Measurements from ENCODE around the gene NRP2.

NRP2 gene

DNA sequence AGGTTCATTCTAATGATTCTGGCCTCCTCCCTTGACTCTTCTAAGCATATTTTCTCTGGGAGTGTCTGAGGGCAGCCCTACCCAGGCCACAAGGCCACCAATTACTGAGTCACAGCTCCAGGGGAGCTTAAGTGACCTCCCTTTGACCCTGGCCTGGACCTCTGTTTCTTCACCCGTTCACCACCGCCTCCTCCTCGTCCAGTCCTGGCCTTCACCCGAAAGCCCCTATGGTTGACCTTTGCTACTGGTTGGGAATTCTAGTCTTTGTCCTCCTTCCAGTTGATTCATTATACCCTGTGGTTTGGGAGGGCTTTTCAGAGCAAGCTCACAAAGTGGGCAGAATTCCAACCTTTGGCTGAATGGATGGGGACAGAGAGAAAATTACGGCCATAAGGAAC, 72.6 kb downstream of the NRP2 start:
- no peak overlapping the region for H3K4me3 ChIP-seq (ENCODE audit: low read depth, low read length)
- DNase-seq (ENCODE audit: low read depth, low spot score), result no peak
- ChIA-PET CTCF (interaction anchor here (1.4 to 2.1 kb wide), 2 partner anchors 9 to 171 kb away, joined by 5 read pairs; no protein-coding TSS in a partner anchor), POLR2A (interaction anchor here (0.9 to 2.3 kb wide), 3 partner anchors 10 to 73 kb away, joined by 3 to 9 read pairs (median 3); partner anchors contain the start of gene NRP2)
- TF ChIP-seq, protein P1, sequence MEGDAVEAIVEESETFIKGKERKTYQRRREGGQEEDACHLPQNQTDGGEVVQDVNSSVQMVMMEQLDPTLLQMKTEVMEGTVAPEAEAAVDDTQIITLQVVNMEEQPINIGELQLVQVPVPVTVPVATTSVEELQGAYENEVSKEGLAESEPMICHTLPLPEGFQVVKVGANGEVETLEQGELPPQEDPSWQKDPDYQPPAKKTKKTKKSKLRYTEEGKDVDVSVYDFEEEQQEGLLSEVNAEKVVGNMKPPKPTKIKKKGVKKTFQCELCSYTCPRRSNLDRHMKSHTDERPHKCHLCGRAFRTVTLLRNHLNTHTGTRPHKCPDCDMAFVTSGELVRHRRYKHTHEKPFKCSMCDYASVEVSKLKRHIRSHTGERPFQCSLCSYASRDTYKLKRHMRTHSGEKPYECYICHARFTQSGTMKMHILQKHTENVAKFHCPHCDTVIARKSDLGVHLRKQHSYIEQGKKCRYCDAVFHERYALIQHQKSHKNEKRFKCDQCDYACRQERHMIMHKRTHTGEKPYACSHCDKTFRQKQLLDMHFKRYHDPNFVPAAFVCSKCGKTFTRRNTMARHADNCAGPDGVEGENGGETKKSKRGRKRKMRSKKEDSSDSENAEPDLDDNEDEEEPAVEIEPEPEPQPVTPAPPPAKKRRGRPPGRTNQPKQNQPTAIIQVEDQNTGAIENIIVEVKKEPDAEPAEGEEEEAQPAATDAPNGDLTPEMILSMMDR (IDR thresholded peaks at IDR 0.05; ENCODE audit: insufficient read depth, low read length, missing control alignments), result no peak

DNA sequence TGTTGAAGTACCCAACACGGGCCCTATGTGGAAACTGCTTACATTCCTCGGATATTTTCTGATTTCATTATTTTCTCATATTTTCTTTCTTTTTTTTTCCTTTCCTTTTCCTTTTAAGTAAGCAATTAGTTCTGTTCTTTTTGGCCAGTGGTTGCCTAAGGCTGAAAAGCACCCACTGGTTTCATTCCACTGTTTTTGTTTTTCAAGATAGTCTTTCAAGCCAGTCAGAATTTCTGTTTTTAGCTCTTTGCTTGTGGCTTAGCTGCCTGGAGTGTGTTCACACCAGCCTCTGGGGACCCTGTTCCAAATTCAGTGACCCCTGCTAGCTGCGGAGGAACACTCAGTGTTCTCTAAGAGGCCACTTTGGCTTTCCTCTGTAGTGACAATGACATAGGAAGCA, 73.6 kb downstream of the NRP2 start:
- no peak for DNase-seq (ENCODE audit: low read depth, low spot score)
- CTCF ChIA-PET, result interaction anchor here (1.4 to 2.1 kb wide), 2 partner anchors 10 to 170 kb away, joined by 5 read pairs; no protein-coding TSS in a partner anchor
- TF ChIP-seq, protein P1 (IDR thresholded peaks at IDR 0.05; ENCODE audit: insufficient read depth, low read length, missing control alignments), result no peak
- POLR2A ChIA-PET, result interaction anchor here (0.9 to 2.3 kb wide), 2 partner anchors 11 to 74 kb away, joined by 3 to 9 read pairs; partner anchors contain the start of gene NRP2
- no peak overlapping the region for H3K4me3 ChIP-seq (ENCODE audit: low read depth, low read length)

DNA sequence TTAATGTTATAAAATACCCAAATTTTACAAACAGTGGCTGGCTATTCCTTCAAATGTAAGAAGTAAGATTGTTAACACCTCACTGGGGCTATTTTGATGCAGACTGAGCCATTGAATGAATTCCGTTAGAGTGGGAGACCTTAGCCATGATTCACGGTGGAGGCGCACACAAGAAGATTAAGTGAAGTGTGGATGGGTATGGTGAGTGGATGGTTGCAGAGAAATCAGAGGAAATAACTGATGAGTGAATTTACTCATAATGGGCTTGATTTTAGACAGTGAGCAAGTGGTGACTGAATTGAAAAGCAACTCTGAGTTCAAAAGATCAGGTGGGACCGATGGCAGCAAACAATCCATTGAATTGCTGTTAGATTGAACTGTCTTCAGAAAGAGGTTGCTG, 75.0 kb downstream of the NRP2 start:
- no peak for DNase-seq (ENCODE audit: low read depth, low spot score)
- no peak overlapping the region for H3K4me3 ChIP-seq (ENCODE audit: low read depth, low read length)
- POLR2A ChIA-PET, result interaction anchor here (0.7 to 2.3 kb wide), 4 partner anchors 24 to 75 kb away, joined by 3 to 9 read pairs (median 3); partner anchors contain the start of gene NRP2
- CTCF ChIA-PET, result interaction anchor here (0.9 to 2.1 kb wide), 3 partner anchors 10 to 168 kb away, joined by 4 to 7 read pairs (median 5); no protein-coding TSS in a partner anchor
- TF ChIP-seq, protein P1 (IDR thresholded peaks at IDR 0.05; ENCODE audit: insufficient read depth, low read length, missing control alignments), result no peak

DNA sequence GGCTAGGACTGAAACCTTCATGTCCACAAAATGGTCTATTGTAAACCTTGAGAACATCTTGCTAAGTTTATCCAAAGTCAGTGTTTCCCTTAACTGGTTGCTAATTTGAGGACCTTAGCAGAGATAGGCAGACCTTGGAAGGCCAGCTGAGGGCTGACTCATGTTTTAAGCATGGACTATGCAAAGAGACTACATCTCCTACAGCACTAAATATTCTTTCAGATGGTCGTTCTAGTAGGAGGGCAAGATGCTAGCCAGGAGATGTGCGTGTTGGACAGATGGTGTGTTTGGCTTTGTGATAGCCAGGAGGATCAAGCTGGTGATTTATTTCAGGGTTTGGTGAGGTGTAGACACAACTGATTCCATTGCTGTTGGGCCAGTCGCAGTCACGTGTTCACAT, 75.8 kb downstream of the NRP2 start:
- H3K4me3 ChIP-seq (ENCODE audit: low read depth, low read length), result no peak overlapping the region
- POLR2A ChIA-PET, result interaction anchor here (0.7 to 1.2 kb wide), 4 partner anchors 25 to 76 kb away, joined by 3 read pairs; partner anchors contain the start of gene NRP2
- DNase-seq (ENCODE audit: low read depth, low spot score), result peak; percentile 72
- TF ChIP-seq, protein P1 (IDR thresholded peaks at IDR 0.05; ENCODE audit: insufficient read depth, low read length, missing control alignments), result no peak
- CTCF ChIA-PET, result interaction anchor here (0.8 to 2.1 kb wide), 9 partner anchors 10 to 1434 kb away, joined by 3 to 7 read pairs (median 3); no protein-coding TSS in a partner anchor

DNA sequence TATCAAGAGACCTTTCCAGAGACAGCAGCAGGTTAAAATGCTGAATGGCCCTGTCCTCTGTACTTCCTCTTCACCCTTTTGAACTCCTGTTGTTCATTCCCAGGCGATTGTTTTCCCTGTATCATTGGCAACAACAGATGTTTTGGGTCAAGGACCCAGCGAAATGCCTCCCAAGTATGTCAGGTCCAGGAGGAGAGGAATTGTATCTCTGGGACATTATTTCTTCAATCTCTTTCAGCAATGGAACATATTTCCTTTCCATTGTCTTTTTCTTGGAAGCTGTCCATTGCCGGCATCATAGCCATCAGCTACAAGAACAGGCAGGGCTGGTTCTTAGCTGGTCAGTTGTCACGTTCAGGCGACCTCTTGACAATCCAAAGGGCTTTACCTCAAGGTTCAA, 76.2 kb downstream of the NRP2 start:
- ChIA-PET CTCF (interaction anchor here (0.8 to 2.1 kb wide), 9 partner anchors 9 to 1435 kb away, joined by 3 to 7 read pairs (median 3); no protein-coding TSS in a partner anchor), POLR2A (interaction anchor here (1.1 to 1.2 kb wide), 2 partner anchors 51 to 76 kb away, joined by 3 read pairs; partner anchors contain the start of gene NRP2)
- H3K4me3 ChIP-seq (ENCODE audit: low read depth, low read length), result no peak overlapping the region
- DNase-seq (ENCODE audit: low read depth, low spot score), result no peak
- TF ChIP-seq, protein P1 (IDR thresholded peaks at IDR 0.05; ENCODE audit: insufficient read depth, low read length, missing control alignments), result no peak

DNA sequence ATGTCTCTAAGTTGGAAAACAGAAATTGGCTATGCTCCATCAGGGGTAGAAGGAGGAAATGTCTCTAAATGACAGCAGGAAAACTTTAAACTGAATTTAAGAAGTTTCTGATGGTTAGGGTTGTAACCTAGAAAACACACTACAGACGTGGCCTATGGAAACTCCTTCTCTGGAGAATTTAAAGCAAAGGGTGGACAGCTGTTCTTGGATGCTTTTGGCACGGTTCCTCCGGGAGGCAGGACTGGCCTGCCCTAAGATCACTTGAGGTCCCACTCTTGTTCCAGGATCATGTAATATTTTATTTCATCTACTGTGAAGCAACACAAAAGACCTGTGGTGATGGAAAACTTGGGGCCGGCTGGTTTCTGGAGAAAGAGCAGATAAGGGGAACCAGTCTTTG, 77.0 kb downstream of the NRP2 start:
- TF ChIP-seq, protein P1 (IDR thresholded peaks at IDR 0.05; ENCODE audit: insufficient read depth, low read length, missing control alignments), result no peak
- ChIA-PET CTCF (interaction anchor here (1.2 to 1.6 kb wide), 8 partner anchors 9 to 1435 kb away, joined by 3 to 10 read pairs (median 4); no protein-coding TSS in a partner anchor), POLR2A (no interaction called here)
- DNase-seq (ENCODE audit: low read depth, low spot score), result no peak
- no peak overlapping the region for H3K4me3 ChIP-seq (ENCODE audit: low read depth, low read length)
